NCI-H146 treated with DMSO at 0.1 percent for 48 hours (cell line): ENCODE data around the gene GFM2.
"Not testable (repeated sequence)": the region's sequence is repeated elsewhere in the genome, so short reads cannot be mapped to it uniquely, and the experiment has no call there.

Experiments used
- DNase-seq: peaks from one replicate; lab custom pipeline; 2025; ENCODE audit not compliant: unreplicated experiment; lab: John Stamatoyannopoulos, UW

The GFM2 gene, protein sequence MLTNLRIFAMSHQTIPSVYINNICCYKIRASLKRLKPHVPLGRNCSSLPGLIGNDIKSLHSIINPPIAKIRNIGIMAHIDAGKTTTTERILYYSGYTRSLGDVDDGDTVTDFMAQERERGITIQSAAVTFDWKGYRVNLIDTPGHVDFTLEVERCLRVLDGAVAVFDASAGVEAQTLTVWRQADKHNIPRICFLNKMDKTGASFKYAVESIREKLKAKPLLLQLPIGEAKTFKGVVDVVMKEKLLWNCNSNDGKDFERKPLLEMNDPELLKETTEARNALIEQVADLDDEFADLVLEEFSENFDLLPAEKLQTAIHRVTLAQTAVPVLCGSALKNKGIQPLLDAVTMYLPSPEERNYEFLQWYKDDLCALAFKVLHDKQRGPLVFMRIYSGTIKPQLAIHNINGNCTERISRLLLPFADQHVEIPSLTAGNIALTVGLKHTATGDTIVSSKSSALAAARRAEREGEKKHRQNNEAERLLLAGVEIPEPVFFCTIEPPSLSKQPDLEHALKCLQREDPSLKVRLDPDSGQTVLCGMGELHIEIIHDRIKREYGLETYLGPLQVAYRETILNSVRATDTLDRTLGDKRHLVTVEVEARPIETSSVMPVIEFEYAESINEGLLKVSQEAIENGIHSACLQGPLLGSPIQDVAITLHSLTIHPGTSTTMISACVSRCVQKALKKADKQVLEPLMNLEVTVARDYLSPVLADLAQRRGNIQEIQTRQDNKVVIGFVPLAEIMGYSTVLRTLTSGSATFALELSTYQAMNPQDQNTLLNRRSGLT

GRCh38 chr5:74766849-74767578, at the start of gene GFM2, which contains the start of gene NSA2:
TSS of gene GFM2 (minus strand) at chr5:74767117. CDS start at chr5:74763742, 3,375 bp downstream.
TSS of gene NSA2 (plus strand) at chr5:74767249. CDS start at chr5:74767361, 112 bp downstream.
- peak; percentile 76 for DNase-seq

DNA sequence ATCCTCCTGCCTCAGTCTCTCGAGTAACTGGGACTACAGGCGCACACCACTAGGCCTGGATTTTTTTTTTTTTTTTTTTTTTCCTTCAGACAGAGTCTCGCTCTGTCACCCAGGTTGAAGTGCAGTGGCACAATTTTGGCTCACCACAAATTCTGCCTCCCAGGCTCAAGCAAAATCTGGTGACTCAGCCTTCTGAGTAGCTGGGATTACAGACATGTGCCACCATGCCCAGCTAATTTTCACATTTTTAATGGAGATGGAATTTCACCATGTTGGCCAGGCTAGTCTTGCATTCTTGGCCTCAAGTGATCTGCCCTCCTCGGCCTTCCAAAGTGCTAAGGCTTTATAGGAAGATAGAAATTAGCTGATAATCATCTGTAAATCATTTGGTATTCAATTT, 44.0 kb upstream of the GFM2 start:
- no peak for DNase-seq

DNA sequence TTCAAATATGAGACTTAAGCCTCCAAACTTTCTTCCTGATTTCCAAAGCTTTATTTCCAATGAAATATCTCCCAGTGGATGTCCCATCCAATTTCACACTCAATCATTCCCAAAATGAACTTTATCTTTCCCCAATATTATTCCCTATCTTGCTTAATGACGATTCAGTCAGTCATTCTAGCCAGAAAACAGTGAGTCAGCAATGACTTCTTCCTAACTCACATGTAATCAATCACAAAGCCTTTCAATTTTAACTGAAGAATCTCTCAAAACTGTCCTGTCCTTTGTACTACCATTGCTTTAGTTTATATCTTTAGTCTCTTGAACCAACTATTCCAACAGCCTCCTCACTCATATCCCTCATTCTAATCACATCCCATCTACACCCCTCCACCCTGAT, 35.0 kb upstream of the GFM2 start:
- DNase-seq, result no peak

DNA sequence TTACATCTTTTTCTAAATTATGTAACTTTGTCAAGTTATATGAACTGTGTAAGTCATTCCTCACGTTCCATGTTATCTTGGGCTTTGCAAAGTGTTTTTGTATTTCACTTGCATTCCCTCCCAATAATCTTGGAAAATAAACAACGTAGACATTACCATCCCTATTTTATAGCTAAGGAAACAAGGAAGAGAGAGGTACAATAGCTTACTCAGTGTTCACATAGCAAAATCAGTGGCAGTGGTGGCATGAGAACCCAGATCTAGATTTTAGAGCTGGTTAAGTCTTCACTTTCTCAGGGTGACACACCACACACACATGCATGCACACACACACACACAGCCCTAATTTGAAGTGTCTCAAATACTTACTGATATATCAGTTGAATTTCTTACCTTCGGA, 34.3 kb upstream of the GFM2 start:
- DNase-seq, result no peak

GRCh38 chr5:74798977-74799911, 32.3 kb upstream of the GFM2 start:
- no peak for DNase-seq

DNA sequence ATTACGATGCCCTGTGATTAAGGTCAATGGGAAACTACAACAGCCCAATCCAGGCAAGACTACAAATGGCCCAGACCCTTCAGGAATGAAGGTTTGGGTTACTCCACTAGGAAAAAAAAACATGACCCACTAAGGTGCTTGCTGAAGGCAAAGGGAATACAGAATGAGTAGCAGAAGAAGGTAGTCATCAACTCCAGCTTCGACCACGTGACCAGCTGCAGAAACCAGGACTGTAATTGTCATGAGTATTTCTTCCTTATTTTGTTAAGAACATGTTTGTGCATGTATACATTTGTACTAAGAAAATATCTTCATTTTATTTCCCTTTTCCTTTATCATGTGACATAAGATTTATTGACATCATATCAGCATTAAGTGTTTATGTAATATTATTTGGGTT, 24.8 kb upstream of the GFM2 start:
- not testable (repeated sequence) for DNase-seq

- no peak for DNase-seq
These were observed 20.5 kb upstream of the GFM2 start for GRCh38 chr5:74787424-74787823.

DNA sequence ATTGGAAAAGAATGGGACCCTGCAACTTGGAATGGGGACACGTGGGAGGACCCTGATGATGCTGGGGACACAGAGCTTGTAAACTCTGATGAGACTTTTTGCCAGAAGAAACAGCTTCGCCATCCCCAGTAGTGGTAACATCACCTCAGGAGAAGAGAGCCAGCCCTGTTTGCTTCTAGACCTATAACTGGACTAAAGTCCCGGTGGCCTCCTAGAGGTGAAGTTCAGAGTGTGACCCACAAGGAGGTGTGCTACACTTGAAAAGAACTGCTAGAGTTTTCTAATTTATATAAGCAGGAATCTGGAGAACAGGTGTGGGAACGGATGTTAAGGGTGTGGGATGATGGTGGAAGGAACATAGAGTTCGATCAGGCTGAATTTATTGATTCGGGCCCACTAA, 19.9 kb upstream of the GFM2 start:
- no peak for DNase-seq

GRCh38 chr5:74778609-74779008, 11.7 kb upstream of the GFM2 start:
- no peak for DNase-seq

DNA sequence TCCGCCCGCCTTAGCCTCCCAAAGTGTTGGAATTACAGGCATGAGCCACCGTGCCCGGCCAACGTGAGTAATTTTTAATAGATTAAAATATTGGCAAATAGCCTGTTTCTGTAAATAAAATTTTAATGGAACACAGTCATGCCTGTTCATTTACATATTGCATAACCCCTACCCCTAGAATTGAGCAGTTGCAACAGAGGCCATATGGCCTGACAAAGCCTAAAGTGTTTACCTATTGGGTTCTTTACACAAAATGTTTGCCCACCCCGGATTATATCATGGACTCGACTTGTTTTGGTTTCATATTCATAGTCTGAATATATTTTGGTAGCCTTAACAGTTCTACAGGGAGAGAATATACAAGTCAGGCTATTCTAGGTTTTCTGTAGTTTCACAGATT, 5.4 kb upstream of the GFM2 start:
- DNase-seq, result no peak

GRCh38 chr5:74767579-74767913, 629 bp upstream of the GFM2 start:
- DNase-seq, result no peak

GRCh38 chr5:74766418-74766848, 484 bp downstream of the GFM2 start:
- no peak for DNase-seq

DNA sequence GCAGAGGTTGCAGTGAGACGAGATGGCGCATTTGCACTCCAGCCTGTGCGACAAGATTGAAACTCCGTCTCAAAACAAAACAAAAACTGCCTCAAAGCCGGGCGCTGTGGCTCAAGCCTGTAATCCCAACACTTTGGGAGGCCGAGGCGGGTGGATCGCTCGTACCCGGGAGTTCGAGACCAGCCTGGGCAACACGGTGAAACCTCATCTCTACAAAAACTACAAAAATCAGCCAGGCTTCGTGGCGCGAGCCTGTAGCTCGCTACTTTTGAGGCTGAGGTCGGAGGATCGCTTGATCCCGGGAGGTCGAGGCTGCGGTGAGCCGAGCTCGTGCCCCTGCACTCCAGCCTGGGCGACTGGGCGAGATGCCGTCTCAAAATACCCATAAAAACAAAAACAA, 988 bp downstream of the GFM2 start:
- no peak for DNase-seq

DNA sequence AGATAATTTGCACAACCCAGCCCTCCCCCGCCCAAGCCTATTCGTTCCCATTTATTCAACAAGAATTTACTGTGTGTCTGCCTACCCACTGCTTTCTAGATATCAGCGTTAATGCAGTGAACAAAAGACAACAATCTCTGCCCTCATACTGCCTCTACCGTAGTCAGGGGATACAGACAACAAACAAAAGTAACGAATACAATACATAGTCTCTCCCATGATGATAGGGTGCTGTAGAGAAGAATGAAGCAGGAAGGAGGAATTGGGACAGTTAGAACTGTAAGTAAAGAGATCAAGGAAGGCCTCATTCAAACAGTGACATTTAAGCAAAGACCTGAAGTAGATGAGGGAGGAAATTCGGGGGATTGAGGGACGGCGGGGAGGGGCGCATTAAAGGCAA, 1.7 kb downstream of the GFM2 start:
- no peak for DNase-seq

- no peak for DNase-seq
These were observed 3.4 kb downstream of the GFM2 start for GRCh38 chr5:74763504-74763903.

GRCh38 chr5:74762599-74762998, 4.3 kb downstream of the GFM2 start:
- no peak for DNase-seq

GRCh38 chr5:74761241-74761640, 5.7 kb downstream of the GFM2 start:
- DNase-seq, result no peak

DNA sequence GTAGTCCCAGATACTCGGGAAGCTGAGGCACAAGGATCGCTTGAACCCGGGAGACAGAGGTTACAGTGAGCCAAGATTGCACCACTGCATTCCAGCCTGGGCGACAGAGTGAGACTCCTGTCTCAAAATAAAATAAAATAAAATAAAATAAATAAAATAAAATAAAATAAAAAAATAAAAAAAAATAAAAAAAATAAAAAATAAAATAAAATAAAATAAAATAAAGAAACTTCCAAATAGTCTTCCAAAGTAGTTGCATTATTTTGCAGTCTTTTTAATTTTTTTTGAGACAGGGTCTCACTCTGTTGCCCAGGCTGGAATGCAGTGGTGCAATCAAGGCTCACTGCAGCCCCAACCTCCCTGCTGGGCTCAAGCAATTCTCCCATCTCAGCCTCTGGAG, 18.2 kb downstream of the GFM2 start:
- DNase-seq, result not testable (repeated sequence)

- DNase-seq, result no peak
These were observed 28.5 kb downstream of the GFM2 start for GRCh38 chr5:74738406-74738805.

DNA sequence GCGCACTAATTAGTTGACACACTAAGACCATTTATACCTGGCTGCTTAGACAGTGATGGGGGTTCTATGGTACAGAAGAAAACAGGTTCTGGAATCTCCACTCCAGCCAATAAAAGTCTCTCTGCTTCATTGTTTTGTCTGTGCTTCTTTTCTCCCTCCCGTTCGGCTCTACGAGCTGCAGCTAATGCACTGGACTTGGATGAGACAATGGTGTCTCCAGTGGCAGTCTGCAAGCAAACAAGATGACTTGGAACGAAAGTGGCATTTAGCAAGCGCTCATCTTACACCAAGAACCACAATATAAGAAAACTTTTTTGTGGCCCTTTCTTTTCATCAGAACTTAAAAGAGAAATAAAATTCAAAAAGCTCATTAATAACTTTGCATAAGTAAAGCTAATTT, 30.2 kb downstream of the GFM2 start:
- no peak for DNase-seq

DNA sequence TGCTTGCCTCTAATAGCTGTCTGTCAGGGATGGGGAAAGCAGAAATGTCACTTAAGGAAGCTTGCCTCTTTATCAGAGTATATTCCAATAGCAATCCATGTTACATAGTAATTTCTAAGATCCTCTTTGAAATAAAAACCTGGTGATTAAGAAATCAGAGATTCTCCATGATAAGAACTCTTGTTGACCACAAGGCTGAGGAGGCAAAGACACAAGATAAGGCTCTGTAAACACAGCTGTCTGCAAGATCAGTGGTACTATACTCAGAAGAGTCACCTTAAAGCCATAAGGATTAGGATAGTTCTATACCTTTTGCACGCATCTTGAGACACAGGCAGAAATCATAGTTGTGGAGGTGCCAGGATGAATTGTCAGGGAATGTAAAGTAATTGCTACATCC, 41.6 kb downstream of the GFM2 start:
- DNase-seq, result no peak
